H1 (cell line): ENCODE data around the gene CREB3. TPM values are rescaled to one million over a fixed set of nuclear protein-coding genes. Genes with fewer than 3 reads are reported as not detected.

Experiments used
- CTCF ChIA-PET: fragments of 300-600 bp; sonication (Branson Sonifier 250); formaldehyde crosslinking; loops from one replicate; lab custom pipeline; 2021; ENCODE audit not compliant: partially characterized antibody; lab: Charles Lee
- POLR2A ChIA-PET: fragments of 300-600 bp; sonication (Branson Sonifier 250); formaldehyde crosslinking; loops from one replicate; lab custom pipeline; 2021; ENCODE audit warnings: inconsistent platforms; ENCODE audit not compliant: partially characterized antibody; lab: Charles Lee
- DNase-seq, 2 experiments: peaks; one replicate each; pipeline versions ENCODE4 v3.0.0 to v3.0.0-alpha.2; 2010 to 2022; ENCODE audit warnings: low spot score in 2 of 2, low read depth in 1 of 2, mixed read lengths in 1 of 2
- FAIRE-seq: peaks from 2 replicates; lab custom pipeline; 2011; peaks lifted over from hg19 to GRCh38; lab: Jason Lieb, UNC
- H2AFZ ChIP-seq: 2 replicates; pipeline ENCODE4 v1.8.1; 2012; ENCODE audit warnings: low read length, inconsistent platforms
- H2AK5ac ChIP-seq: 2 replicates; pipeline ENCODE4 v1.6.1; 2013; ENCODE audit warnings: low read depth, low read length
- H2BK120ac ChIP-seq: replicated peaks from 2 replicates; pipeline ENCODE3; 2013; ENCODE audit warnings: low read depth, low read length, inconsistent platforms
- H2BK12ac ChIP-seq: 2 replicates; pipeline ENCODE4 v1.6.1; 2013; ENCODE audit warnings: low read depth, low read length
- H2BK15ac ChIP-seq: 2 replicates; pipeline ENCODE4 v1.6.1; 2013; ENCODE audit warnings: low read length
- H2BK20ac ChIP-seq: 2 replicates; pipeline ENCODE4 v1.6.1; 2013; ENCODE audit warnings: low read length
- H2BK5ac ChIP-seq: 2 replicates; pipeline ENCODE4 v1.6.1; 2013; ENCODE audit warnings: low read depth, low read length
- H3K14ac ChIP-seq: 2 replicates; pipeline ENCODE4 v1.6.1; 2013; ENCODE audit warnings: inconsistent platforms; ENCODE audit not compliant: insufficient read length
- H3K18ac ChIP-seq: 2 replicates; pipeline ENCODE4 v1.6.1; 2013; ENCODE audit warnings: low read length; ENCODE audit errors: extremely low read depth
- H3K23ac ChIP-seq: 2 replicates; pipeline ENCODE4 v1.6.1; 2013; ENCODE audit warnings: inconsistent platforms; ENCODE audit not compliant: insufficient read length
- H3K23me2 ChIP-seq: 2 replicates; pipeline ENCODE4 v1.6.1; 2013; ENCODE audit warnings: low read depth, low read length
- H3K27ac ChIP-seq: 2 replicates; pipeline ENCODE4 v1.6.1; 2011; ENCODE audit warnings: low read depth, low read length, inconsistent platforms
- H3K27me3 ChIP-seq, 4 experiments: replicated peaks in 1 of 4; 1 replicate in 1 of 4; 2 replicates in 3 of 4; pipeline versions ENCODE4 v1.6.1 to v1.8.1; 2011 to 2013; ENCODE audit warnings: low read length in 3 of 4, mild to moderate bottlenecking in 3 of 4, inconsistent platforms in 2 of 4, mixed read lengths in 2 of 4, moderate library complexity in 1 of 4; ENCODE audit not compliant: control insufficient read depth in 3 of 4, insufficient read depth in 3 of 4; ENCODE audit errors: extremely low read depth in 1 of 4
- H3K36me3 ChIP-seq, 4 experiments: 2 replicates each; pipeline versions ENCODE4 v1.6.1 to v1.8.1; 2011 to 2013; ENCODE audit warnings: mild to moderate bottlenecking in 4 of 4, low read length in 3 of 4, moderate library complexity in 2 of 4, control low read depth in 1 of 4, inconsistent platforms in 1 of 4; ENCODE audit not compliant: insufficient read depth in 4 of 4, control insufficient read depth in 2 of 4
- H3K4ac ChIP-seq: replicated peaks from 2 replicates; pipeline ENCODE3; 2013; ENCODE audit warnings: low read length, low read depth, mixed read lengths, inconsistent platforms; ENCODE audit not compliant: insufficient read length
- H3K4me1 ChIP-seq, 4 experiments: replicated peaks in 1 of 4; 1 replicate in 1 of 4; 2 replicates in 3 of 4; pipeline versions ENCODE4 v1.6.1 to v1.8.1; 2011 to 2013; ENCODE audit warnings: low read length in 3 of 4, inconsistent platforms in 2 of 4, mixed read lengths in 1 of 4; ENCODE audit not compliant: insufficient read depth in 4 of 4, control insufficient read depth in 3 of 4
- H3K4me2 ChIP-seq, 2 experiments: 2 replicates each; pipeline versions ENCODE4 v1.6.1 to v1.8.1; 2011 to 2013; ENCODE audit warnings: low read depth in 2 of 2, low read length in 2 of 2, control low read depth in 1 of 2, inconsistent platforms in 1 of 2, mild to moderate bottlenecking in 1 of 2; ENCODE audit not compliant: insufficient read depth in 1 of 2
- H3K4me3 ChIP-seq, 4 experiments: fragments of 200-600, 300-600 bp in 1 of 4; sonication (generic), shearing (Covaris generic), sonication (Bioruptor Twin) in 1 of 4; 2 replicates each; pipeline versions ENCODE4 v1.5.1 to v1.8.1; 2011 to 2016; ENCODE audit warnings: low read length in 4 of 4, low read depth in 3 of 4, control low read depth in 2 of 4, inconsistent platforms in 2 of 4, mild to moderate bottlenecking in 2 of 4, mixed read lengths in 1 of 4, moderate library complexity in 1 of 4; ENCODE audit not compliant: insufficient read depth in 2 of 4; ENCODE audit errors: extremely low read depth in 1 of 4
- H3K56ac ChIP-seq: replicated peaks from 2 replicates; pipeline ENCODE3; 2013; ENCODE audit warnings: low read depth, mild to moderate bottlenecking, mixed read lengths, low read length, inconsistent platforms; ENCODE audit not compliant: insufficient read length
- H3K79me1 ChIP-seq: 2 replicates; pipeline ENCODE4 v1.6.1; 2013; ENCODE audit warnings: low read depth, low read length, control low read depth
- H3K79me2 ChIP-seq, 2 experiments: 2 replicates each; pipeline versions ENCODE4 v1.6.1 to v1.8.1; 2012 to 2013; ENCODE audit warnings: low read length in 2 of 2, mild to moderate bottlenecking in 2 of 2, inconsistent platforms in 1 of 2; ENCODE audit not compliant: insufficient read depth in 2 of 2, control insufficient read depth in 1 of 2
- H3K9ac ChIP-seq, 4 experiments: replicated peaks in 1 of 4; 1 replicate in 1 of 4; 2 replicates in 3 of 4; pipeline versions ENCODE4 v1.6.1 to v1.8.1; 2011 to 2013; ENCODE audit warnings: low read depth in 3 of 4, low read length in 3 of 4, control low read depth in 2 of 4, mild to moderate bottlenecking in 2 of 4, moderate library complexity in 2 of 4, inconsistent platforms in 1 of 4; ENCODE audit errors: extremely low read depth in 1 of 4
- H3K9me3 ChIP-seq, 2 experiments: 2 replicates each; pipeline versions ENCODE4 v1.6.1 to v1.8.1; 2012 to 2013; ENCODE audit warnings: mild to moderate bottlenecking in 2 of 2, moderate library complexity in 2 of 2, control low read depth in 1 of 2, inconsistent platforms in 1 of 2, low read depth in 1 of 2, low read length in 1 of 2, mixed read lengths in 1 of 2; ENCODE audit not compliant: insufficient read depth in 2 of 2
- H4K20me1 ChIP-seq, 2 experiments: replicated peaks in 1 of 2; 2 replicates each; pipeline versions ENCODE3 to v1.8.1; 2011 to 2013; ENCODE audit warnings: inconsistent platforms in 2 of 2, low read length in 2 of 2, mild to moderate bottlenecking in 1 of 2; ENCODE audit not compliant: insufficient read depth in 2 of 2, control insufficient read depth in 1 of 2
- H4K5ac ChIP-seq: 2 replicates; pipeline ENCODE4 v1.6.1; 2013; ENCODE audit warnings: low read length, low read depth, mixed read lengths, inconsistent platforms; ENCODE audit not compliant: insufficient read length
- H4K8ac ChIP-seq: 2 replicates; pipeline ENCODE4 v1.8.0; 2013; ENCODE audit warnings: mild to moderate bottlenecking, moderate library complexity, low read length, inconsistent platforms; ENCODE audit not compliant: insufficient read depth; ENCODE audit errors: extremely low read depth
- H4K91ac ChIP-seq: replicated peaks from 2 replicates; pipeline ENCODE3; 2013; ENCODE audit warnings: low read length, mixed read lengths, inconsistent platforms; ENCODE audit not compliant: insufficient read length
- CBX5 ChIP-seq: fragments of 300-800, 300-1000 bp; sonication (generic); IDR thresholded peaks from 2 replicates; pipeline ENCODE4 v1.7.1; 2016; ENCODE audit warnings: antibody characterized with exemption, low read length, low read depth
- GABPA ChIP-seq: IDR thresholded peaks from 2 replicates; pipeline ENCODE4 v1.6.1; 2011; ENCODE audit warnings: mild to moderate bottlenecking, low read length, moderate library complexity, borderline replicate concordance; ENCODE audit not compliant: insufficient read depth
- JUN ChIP-seq: IDR thresholded peaks from 2 replicates; pipeline ENCODE4 v1.6.1; 2011; ENCODE audit warnings: low read depth, mild to moderate bottlenecking, improper control_type of control experiment, low read length
- JUND ChIP-seq: IDR thresholded peaks from 2 replicates; pipeline ENCODE4 v1.6.1; 2011; ENCODE audit warnings: mild to moderate bottlenecking, improper control_type of control experiment, low read length
- KDM1A ChIP-seq: fragments of 200-600, 300-600 bp; sonication (generic); IDR thresholded peaks from 2 replicates; pipeline ENCODE4 v1.7.1; 2016; ENCODE audit warnings: mild to moderate bottlenecking, low read length, borderline replicate concordance
- KDM4A ChIP-seq: IDR thresholded peaks from one replicate; pipeline ENCODE4 v1.7.1; 2012; ENCODE audit warnings: low read depth, mild to moderate bottlenecking, moderate library complexity, low read length, inconsistent platforms; ENCODE audit not compliant: severe bottlenecking
- RAD21 ChIP-seq, 2 experiments: IDR thresholded peaks in 1 of 2; conservative IDR thresholded peaks in 1 of 2; 2 replicates each; pipeline ENCODE4 v1.6.1; 2011; ENCODE audit warnings: low read depth in 2 of 2, low read length in 2 of 2, improper control_type of control experiment in 1 of 2, inconsistent platforms in 1 of 2, mild to moderate bottlenecking in 1 of 2, moderate library complexity in 1 of 2
- TAF1 ChIP-seq: IDR thresholded peaks from 2 replicates; pipeline ENCODE4 v1.6.1; 2011; ENCODE audit warnings: mild to moderate bottlenecking, low read depth, low read length
- TBP ChIP-seq: IDR thresholded peaks from 2 replicates; pipeline ENCODE4 v1.6.1; 2011; ENCODE audit warnings: low read depth, low read length, improper control_type of control experiment
- TCF12 ChIP-seq: IDR thresholded peaks from 2 replicates; pipeline ENCODE4 v1.6.1; 2011; ENCODE audit warnings: low read depth, mild to moderate bottlenecking, low read length
- WGBS, 2 experiments: shearing (Covaris generic) in 1 of 2; methylation state at CpG; one replicate each; pipeline versions ENCODE4 v1.1.6 to v1.1.7; 2013 to 2015; ENCODE audit warnings: low lambda C conversion rate in 2 of 2, mixed read lengths in 2 of 2, inconsistent platforms in 1 of 2, low coverage in 1 of 2, missing lambda C conversion rate in 1 of 2; ENCODE audit not compliant: insufficient replicate concordance in 2 of 2, insufficient coverage in 1 of 2, insufficient read length in 1 of 2; ENCODE audit errors: extremely low coverage in 1 of 2, missing lambda C conversion rate in 1 of 2; 5-methylcytosine and 5-hydroxymethylcytosine counted together
- polyA plus RNA-seq, 7 experiments: library from polyadenylated mRNA; depleted of rRNA in 3 of 7; stranded (reverse) in 5 of 7; unstranded in 2 of 7; fragments of >200 nt in 5 of 7; fragments of 200-250 nt in 2 of 7; gene quantifications; 1 replicate in 5 of 7; 2 replicates in 1 of 7; 4 replicates in 1 of 7; pipeline versions ENCODE4 v1.2.1 to v1.2.3, GENCODE V29; 2011 to 2013; ENCODE audit warnings: missing spikeins in 2 of 7, mixed read lengths in 2 of 7
- total RNA-seq: library from RNA; stranded (reverse); fragmentation: NEBNext Ultra II Directional; extraction: Animal tissue kit (Norgen Biotek cat#: 25700); gene quantifications from 2 replicates; pipeline ENCODE4 v1.2.1, GENCODE V29; 2021

CREB3 gene
- total and polyA plus RNA-seq, 2 of the 8 experiments (the other 6 are each of a cell fraction or from before 2014, with no cell fraction given), result 24.4 to 25.7 TPM

- H3K23ac ChIP-seq, result no peak overlapping the region
- no peak overlapping the region for H3K18ac ChIP-seq
- no peak overlapping the region for H2BK5ac ChIP-seq
- POLR2A ChIA-PET, result interaction anchor here (0.7 to 10.5 kb wide), 8 partner anchors 8 to 43 kb away, joined by 3 to 51 read pairs (median 3); no protein-coding TSS in a partner anchor
- H3K4ac ChIP-seq, result no peak overlapping the region
- H3K23me2 ChIP-seq, result no peaks in the 10 kb centered on the region
- peaks cover 0 to 5% of the 10 kb centered on the region in 2 experiments for H4K20me1 ChIP-seq
- H3K4me3 ChIP-seq, result no peak overlapping the region
- H3K9me3 ChIP-seq, result no peaks in the 10 kb centered on the region
- H3K27ac ChIP-seq, result no peak overlapping the region
- H3K79me2 ChIP-seq, result no peaks in the 10 kb centered on the region
- H4K8ac ChIP-seq, result no peak overlapping the region
- CTCF ChIA-PET, result interaction anchor here (0.5 to 13.8 kb wide), 15 partner anchors 9 to 208 kb away, joined by 3 to 199 read pairs (median 5); partner anchors contain the start of genes ARHGEF39, CCDC107, CREB3 and RMRP
- no peak overlapping the region for H2BK12ac ChIP-seq
- no peaks in the 10 kb centered on the region for H3K4me1 ChIP-seq
- peaks cover 3% of the 10 kb centered on the region; the same call in 1 of the 2 replicates for H3K79me1 ChIP-seq
- no peak overlapping the region for H4K5ac ChIP-seq
- H4K91ac ChIP-seq, result no peak overlapping the region
- H3K36me3 ChIP-seq, result peaks cover 31 to 84% (median 60%) of the 10 kb centered on the region in 4 experiments; a peak in 7 of 8 replicates
- H3K9ac ChIP-seq, result no peak overlapping the region
- no peak overlapping the region for H3K4me2 ChIP-seq
- no peak overlapping the region for H3K14ac ChIP-seq
- WGBS, 2 experiments, result 86% methylated on average over 11 of the region's 11 CpGs; no CpG with 5 or more reads in 1 of the 2 experiments
- no peak overlapping the region for H2BK15ac ChIP-seq
- H3K56ac ChIP-seq, result no peak overlapping the region
- H2AK5ac ChIP-seq, result no peak overlapping the region
- no peak overlapping the region for H2AFZ ChIP-seq
- FAIRE-seq (no peak), DNase-seq (no peak)
- no peaks in the 10 kb centered on the region for H3K27me3 ChIP-seq
- H2BK20ac ChIP-seq, result no peak overlapping the region
- H2BK120ac ChIP-seq, result no peak overlapping the region
- no peak for TF ChIP-seq CBX5
- no peak for TF ChIP-seq KDM1A
- no peak for TF ChIP-seq GABPA
- TF ChIP-seq JUND, result no peak
- TF ChIP-seq TAF1, result no peak
- TF ChIP-seq RAD21 (IDR thresholded peaks at IDR 0.05 in 1 of 2, conservative IDR thresholded peaks at IDR 0.05 in 1 of 2; ENCODE audit: low read depth in 2 of 2, low read length in 2 of 2), result peak; percentile 21 to 22; a peak in 2 of 4 replicates
- no peak for TF ChIP-seq TCF12
- no peak for TF ChIP-seq KDM4A
- TF ChIP-seq TBP, result no peak
- no peak for TF ChIP-seq JUN
Measured at GRCh38 chr9:35712762-35713400, 19.6 kb upstream of the CREB3 start.
